PFSK-1 (cell line): ENCODE results near the gene ERN1.

Source experiments
- FOXP2 ChIP-seq: optimal IDR thresholded peaks from 2 replicates; pipeline ENCODE3; 2011; ENCODE audit warnings: borderline replicate concordance, control low read depth, inconsistent platforms; ENCODE audit not compliant: insufficient read depth; ENCODE audit errors: extremely low read length, extremely low read depth
- POLR2AphosphoS5 ChIP-seq: IDR thresholded peaks from 2 replicates; pipeline ENCODE4 v1.6.1; 2012; ENCODE audit warnings: low read depth, mild to moderate bottlenecking, control low read depth, low read length, moderate library complexity
- SIN3A ChIP-seq: IDR thresholded peaks from 2 replicates; pipeline ENCODE4 v1.6.1; 2012; ENCODE audit warnings: mild to moderate bottlenecking, low read length, moderate library complexity, borderline replicate concordance; ENCODE audit not compliant: insufficient read depth
- TAF1 ChIP-seq: IDR thresholded peaks from 2 replicates; pipeline ENCODE4 v1.6.1; 2012; ENCODE audit warnings: low read length, control low read depth, borderline replicate concordance; ENCODE audit not compliant: insufficient read depth
- TF ChIP-seq, protein P1 (sequence below), 2 experiments: IDR thresholded peaks; 2 replicates each; pipeline versions ENCODE4 v1.6.1 to v1.8.0; 2011 to 2012; ENCODE audit warnings: low read depth in 2 of 2, low read length in 2 of 2, control low read depth in 1 of 2, inconsistent platforms in 1 of 2, mild to moderate bottlenecking in 1 of 2, moderate library complexity in 1 of 2; ENCODE audit not compliant: insufficient read depth in 1 of 2

Gene ERN1

GRCh38 chr17:64071111-64071510 lies 58.8 kb downstream of the ERN1 start:
- TF ChIP-seq TAF1 (no peak), SIN3A (no peak), POLR2AphosphoS5 (no peak), FOXP2 (no peak)
- TF ChIP-seq, protein P1, sequence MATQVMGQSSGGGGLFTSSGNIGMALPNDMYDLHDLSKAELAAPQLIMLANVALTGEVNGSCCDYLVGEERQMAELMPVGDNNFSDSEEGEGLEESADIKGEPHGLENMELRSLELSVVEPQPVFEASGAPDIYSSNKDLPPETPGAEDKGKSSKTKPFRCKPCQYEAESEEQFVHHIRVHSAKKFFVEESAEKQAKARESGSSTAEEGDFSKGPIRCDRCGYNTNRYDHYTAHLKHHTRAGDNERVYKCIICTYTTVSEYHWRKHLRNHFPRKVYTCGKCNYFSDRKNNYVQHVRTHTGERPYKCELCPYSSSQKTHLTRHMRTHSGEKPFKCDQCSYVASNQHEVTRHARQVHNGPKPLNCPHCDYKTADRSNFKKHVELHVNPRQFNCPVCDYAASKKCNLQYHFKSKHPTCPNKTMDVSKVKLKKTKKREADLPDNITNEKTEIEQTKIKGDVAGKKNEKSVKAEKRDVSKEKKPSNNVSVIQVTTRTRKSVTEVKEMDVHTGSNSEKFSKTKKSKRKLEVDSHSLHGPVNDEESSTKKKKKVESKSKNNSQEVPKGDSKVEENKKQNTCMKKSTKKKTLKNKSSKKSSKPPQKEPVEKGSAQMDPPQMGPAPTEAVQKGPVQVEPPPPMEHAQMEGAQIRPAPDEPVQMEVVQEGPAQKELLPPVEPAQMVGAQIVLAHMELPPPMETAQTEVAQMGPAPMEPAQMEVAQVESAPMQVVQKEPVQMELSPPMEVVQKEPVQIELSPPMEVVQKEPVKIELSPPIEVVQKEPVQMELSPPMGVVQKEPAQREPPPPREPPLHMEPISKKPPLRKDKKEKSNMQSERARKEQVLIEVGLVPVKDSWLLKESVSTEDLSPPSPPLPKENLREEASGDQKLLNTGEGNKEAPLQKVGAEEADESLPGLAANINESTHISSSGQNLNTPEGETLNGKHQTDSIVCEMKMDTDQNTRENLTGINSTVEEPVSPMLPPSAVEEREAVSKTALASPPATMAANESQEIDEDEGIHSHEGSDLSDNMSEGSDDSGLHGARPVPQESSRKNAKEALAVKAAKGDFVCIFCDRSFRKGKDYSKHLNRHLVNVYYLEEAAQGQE (IDR thresholded peaks at IDR 0.05; ENCODE audit: insufficient read depth in 1 of 2, low read depth in 2 of 2, low read length in 2 of 2): no peak

- TF ChIP-seq FOXP2: no peak
Measured at GRCh38 chr17:64070213-64070612, 59.7 kb downstream of the ERN1 start.

DNA sequence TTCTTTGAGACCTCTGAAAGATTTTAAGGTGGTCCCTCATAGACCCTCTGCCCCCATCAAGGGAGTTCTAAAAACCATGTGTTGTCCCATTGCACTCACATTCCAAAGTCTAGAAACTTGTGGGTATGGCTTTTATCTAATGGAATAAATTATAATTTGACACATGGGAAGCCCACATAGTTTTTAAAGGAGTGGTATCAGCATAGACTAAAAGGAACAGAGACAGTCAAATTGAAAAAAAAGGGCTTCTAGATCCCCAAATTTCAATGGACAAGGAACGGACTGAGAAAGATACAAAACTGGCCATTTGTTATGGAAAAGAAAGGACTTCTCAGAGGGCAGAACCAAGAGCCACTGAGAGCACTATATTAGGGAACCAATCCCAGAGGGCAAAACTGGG lies 60.8 kb downstream of the ERN1 start:
- no peak for TF ChIP-seq POLR2AphosphoS5
- no peak for TF ChIP-seq FOXP2
- no peak for TF ChIP-seq TAF1
- no peak for TF ChIP-seq SIN3A
- TF ChIP-seq, protein P1 (IDR thresholded peaks at IDR 0.05; ENCODE audit: insufficient read depth in 1 of 2, low read depth in 2 of 2, low read length in 2 of 2): no peak

GRCh38 chr17:64067657-64068056 lies 62.3 kb downstream of the ERN1 start:
- TF ChIP-seq TAF1 (no peak), POLR2AphosphoS5 (no peak), SIN3A (no peak), FOXP2 (no peak)
- TF ChIP-seq, protein P1 (IDR thresholded peaks at IDR 0.05; ENCODE audit: insufficient read depth in 1 of 2, low read depth in 2 of 2, low read length in 2 of 2): no peak

GRCh38 chr17:64066716-64067115 lies 63.2 kb downstream of the ERN1 start:
- TF ChIP-seq FOXP2 (no peak), TAF1 (no peak), POLR2AphosphoS5 (no peak), SIN3A (no peak)
- TF ChIP-seq, protein P1 (IDR thresholded peaks at IDR 0.05; ENCODE audit: insufficient read depth in 1 of 2, low read depth in 2 of 2, low read length in 2 of 2): no peak
